GM12874 (cell line): ENCODE results near the gene MLLT10.

Source experiments
- TF ChIP-seq, protein P1 (sequence below): IDR thresholded peaks from 2 replicates; pipeline ENCODE4 v1.5.1; 2011; ENCODE audit warnings: low read depth, mild to moderate bottlenecking, control low read depth, low read length, moderate library complexity; ENCODE audit not compliant: insufficient read depth

MLLT10 gene

DNA sequence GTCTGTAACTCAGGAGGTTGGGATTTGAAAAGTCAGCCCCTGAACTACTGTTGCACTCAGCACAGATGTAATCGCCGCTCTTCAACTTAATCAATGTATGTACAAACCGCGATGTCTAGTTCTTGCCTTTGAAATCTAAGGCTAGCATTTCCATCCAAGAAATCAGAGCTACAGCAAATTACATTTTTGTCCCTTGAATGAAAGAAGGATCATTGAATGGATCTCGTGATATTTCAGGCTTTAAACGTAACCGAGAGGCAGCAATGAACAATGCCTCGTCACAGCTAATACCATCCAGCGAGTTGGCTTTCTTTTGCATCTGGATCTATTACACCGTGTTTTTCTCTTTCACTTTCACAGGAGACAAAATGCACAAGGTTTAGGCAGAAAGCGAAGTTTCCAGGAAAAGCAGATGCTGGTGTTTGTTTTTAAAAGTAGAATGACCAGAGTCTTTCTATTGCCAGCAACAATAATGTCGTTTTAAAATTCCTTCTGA, 14.0 kb upstream of the MLLT10 start:
- TF ChIP-seq, protein P1, sequence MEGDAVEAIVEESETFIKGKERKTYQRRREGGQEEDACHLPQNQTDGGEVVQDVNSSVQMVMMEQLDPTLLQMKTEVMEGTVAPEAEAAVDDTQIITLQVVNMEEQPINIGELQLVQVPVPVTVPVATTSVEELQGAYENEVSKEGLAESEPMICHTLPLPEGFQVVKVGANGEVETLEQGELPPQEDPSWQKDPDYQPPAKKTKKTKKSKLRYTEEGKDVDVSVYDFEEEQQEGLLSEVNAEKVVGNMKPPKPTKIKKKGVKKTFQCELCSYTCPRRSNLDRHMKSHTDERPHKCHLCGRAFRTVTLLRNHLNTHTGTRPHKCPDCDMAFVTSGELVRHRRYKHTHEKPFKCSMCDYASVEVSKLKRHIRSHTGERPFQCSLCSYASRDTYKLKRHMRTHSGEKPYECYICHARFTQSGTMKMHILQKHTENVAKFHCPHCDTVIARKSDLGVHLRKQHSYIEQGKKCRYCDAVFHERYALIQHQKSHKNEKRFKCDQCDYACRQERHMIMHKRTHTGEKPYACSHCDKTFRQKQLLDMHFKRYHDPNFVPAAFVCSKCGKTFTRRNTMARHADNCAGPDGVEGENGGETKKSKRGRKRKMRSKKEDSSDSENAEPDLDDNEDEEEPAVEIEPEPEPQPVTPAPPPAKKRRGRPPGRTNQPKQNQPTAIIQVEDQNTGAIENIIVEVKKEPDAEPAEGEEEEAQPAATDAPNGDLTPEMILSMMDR: no peak

DNA sequence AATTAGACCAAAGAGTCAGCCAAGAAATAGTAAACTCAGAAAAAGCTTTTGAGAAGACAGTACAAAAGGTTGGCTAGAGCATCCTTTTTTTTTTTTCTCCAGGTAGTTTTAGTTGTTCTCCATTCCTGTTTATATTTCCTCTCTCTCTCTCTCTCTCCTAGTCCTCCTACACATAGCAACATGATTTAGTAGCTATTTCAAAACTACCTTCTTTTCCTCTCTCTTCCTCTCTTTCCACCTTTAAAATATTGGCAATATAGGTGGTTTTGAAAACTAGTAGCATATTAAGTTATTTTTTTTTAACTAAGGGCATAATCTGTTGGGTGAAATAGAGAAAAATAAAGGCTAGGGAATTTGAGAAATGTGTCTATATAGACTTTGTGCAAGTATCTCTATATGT, 13.5 kb upstream of the MLLT10 start:
- TF ChIP-seq, protein P1: no peak

DNA sequence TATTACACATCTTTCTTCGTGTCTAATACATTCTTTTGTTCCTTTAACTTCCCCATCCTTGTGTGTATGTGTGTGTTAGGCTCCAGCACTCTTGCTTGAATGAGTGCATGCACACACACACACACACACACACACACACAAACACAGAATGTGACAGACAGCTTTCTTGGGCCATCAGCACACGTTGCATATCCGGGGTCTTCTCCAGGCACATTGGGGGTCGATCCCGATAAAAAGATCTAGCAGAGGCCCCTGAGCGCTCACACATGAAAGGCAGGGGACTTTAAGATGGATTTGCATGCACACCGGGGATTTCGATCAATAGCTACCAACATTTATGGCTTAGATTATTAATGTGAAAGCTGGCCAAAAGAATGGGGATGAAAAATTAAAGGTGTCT, 13.1 kb upstream of the MLLT10 start:
- TF ChIP-seq, protein P1: no peak

DNA sequence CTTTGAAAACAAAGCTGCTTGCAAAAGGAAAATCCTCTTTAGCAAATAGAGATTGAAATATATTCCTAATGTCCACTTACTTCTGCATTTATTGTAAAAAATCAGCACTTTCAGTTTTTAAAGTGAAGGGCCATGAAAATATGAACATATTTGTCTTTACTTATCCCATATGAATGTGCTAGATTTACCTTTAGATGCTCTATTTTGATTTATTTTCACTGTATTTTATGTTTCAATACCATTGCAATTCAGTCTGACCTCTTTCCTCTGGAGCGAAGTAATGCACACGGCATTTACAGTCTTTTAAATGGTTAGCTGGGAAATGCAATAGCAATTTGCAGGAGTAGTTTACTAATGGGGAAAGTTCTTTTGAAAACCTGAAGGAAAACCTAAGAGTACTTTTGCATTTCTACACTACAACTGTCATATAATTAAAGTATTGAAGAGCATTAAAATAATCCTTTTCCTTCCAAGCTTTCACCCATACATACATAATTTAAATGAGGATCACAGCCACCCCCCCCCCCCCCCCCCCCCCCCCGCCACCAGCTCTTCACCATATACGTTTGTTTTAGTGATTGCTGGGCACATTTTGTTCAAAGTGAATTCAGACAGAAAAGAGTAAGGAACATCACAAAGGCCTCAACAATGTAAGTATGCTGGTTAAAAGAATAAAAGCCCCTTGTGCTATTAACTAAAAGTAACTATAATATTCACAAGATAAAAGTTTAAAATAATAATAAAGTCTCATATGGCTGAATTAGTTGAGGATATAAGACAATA, 12.1 kb upstream of the MLLT10 start:
- TF ChIP-seq, protein P1: no peak

GRCh38 chr10:21522631-21523406, 11.2 kb upstream of the MLLT10 start:
- TF ChIP-seq, protein P1: no peak

- TF ChIP-seq, protein P1: no peak
Observed at GRCh38 chr10:21523557-21524008, 10.4 kb upstream of the MLLT10 start.

GRCh38 chr10:21524131-21524525, 9.9 kb upstream of the MLLT10 start:
- TF ChIP-seq, protein P1: no peak
